ENCODE data around the gene ERAP2. TPM values are rescaled to one million over a fixed set of nuclear protein-coding genes. Genes with fewer than 3 reads are reported as not detected.

The ERAP2 gene
- total RNA-seq, 1 donor from 2014 or later = 0.08 TPM

- Mint-ChIP-seq H3K4me1 (ENCODE audit: unreplicated experiment) (peaks cover 9% of the 10 kb centered on the region), H3K27me3 (ENCODE audit: unreplicated experiment) (no peaks in the 10 kb centered on the region), H3K4me3 (ENCODE audit: unreplicated experiment) (no peak overlapping the region), H3K9me3 (ENCODE audit: unreplicated experiment) (no peaks in the 10 kb centered on the region), H3K36me3 (ENCODE audit: low read depth, unreplicated experiment) (no peaks in the 10 kb centered on the region), H3K27ac (ENCODE audit: unreplicated experiment) (no peak overlapping the region)
- TF ChIP-seq, protein P1, sequence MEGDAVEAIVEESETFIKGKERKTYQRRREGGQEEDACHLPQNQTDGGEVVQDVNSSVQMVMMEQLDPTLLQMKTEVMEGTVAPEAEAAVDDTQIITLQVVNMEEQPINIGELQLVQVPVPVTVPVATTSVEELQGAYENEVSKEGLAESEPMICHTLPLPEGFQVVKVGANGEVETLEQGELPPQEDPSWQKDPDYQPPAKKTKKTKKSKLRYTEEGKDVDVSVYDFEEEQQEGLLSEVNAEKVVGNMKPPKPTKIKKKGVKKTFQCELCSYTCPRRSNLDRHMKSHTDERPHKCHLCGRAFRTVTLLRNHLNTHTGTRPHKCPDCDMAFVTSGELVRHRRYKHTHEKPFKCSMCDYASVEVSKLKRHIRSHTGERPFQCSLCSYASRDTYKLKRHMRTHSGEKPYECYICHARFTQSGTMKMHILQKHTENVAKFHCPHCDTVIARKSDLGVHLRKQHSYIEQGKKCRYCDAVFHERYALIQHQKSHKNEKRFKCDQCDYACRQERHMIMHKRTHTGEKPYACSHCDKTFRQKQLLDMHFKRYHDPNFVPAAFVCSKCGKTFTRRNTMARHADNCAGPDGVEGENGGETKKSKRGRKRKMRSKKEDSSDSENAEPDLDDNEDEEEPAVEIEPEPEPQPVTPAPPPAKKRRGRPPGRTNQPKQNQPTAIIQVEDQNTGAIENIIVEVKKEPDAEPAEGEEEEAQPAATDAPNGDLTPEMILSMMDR (IDR thresholded peaks at IDR 0.05; ENCODE audit: unreplicated experiment) = no peak
- no peak for DNase-seq (ENCODE audit: low spot score)
These were observed 81.2 kb downstream of the ERAP2 start for GRCh38 chr5:96957254-96958049.

DNA sequence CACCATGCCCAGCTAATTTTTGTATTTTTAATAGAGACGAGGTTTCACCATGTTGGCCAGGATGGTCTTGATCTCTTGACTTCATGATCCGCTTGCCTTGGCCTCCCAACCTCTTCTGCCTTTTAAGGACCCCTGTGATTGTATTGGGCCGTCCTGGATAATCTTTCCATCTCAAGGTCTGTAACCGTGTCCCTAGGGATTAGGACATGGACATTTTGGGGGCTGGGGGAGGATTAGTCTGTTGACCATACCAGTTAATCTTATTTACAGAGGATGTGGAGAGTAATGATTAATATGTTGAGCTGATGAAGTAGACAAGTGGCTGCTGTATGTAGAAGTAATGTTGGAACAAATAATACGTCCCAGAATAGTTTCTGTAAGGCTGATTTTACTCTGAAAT lies 82.7 kb downstream of the ERAP2 start:
- TF ChIP-seq, protein P1 (IDR thresholded peaks at IDR 0.05; ENCODE audit: unreplicated experiment) = no peak
- DNase-seq (ENCODE audit: low spot score) = no peak
- Mint-ChIP-seq H3K4me3 (ENCODE audit: unreplicated experiment) (no peak overlapping the region), H3K9me3 (ENCODE audit: unreplicated experiment) (no peaks in the 10 kb centered on the region), H3K36me3 (ENCODE audit: low read depth, unreplicated experiment) (no peaks in the 10 kb centered on the region), H3K27ac (ENCODE audit: unreplicated experiment) (no peak overlapping the region), H3K27me3 (ENCODE audit: unreplicated experiment) (peaks cover 1% of the 10 kb centered on the region), H3K4me1 (ENCODE audit: unreplicated experiment) (peaks cover 9% of the 10 kb centered on the region)

- TF ChIP-seq, protein P1 (IDR thresholded peaks at IDR 0.05; ENCODE audit: unreplicated experiment) = no peak
- H3K27me3 Mint-ChIP-seq (ENCODE audit: unreplicated experiment) = peaks cover 1% of the 10 kb centered on the region
- no peak for DNase-seq (ENCODE audit: low spot score)
- H3K4me3 Mint-ChIP-seq (ENCODE audit: unreplicated experiment) = no peak overlapping the region
- H3K36me3 Mint-ChIP-seq (ENCODE audit: low read depth, unreplicated experiment) = no peaks in the 10 kb centered on the region
- no peaks in the 10 kb centered on the region for H3K9me3 Mint-ChIP-seq (ENCODE audit: unreplicated experiment)
- peaks cover 9% of the 10 kb centered on the region for H3K4me1 Mint-ChIP-seq (ENCODE audit: unreplicated experiment)
- no peak overlapping the region for H3K27ac Mint-ChIP-seq (ENCODE audit: unreplicated experiment)
These were observed 84.8 kb downstream of the ERAP2 start for GRCh38 chr5:96961053-96961452.

DNA sequence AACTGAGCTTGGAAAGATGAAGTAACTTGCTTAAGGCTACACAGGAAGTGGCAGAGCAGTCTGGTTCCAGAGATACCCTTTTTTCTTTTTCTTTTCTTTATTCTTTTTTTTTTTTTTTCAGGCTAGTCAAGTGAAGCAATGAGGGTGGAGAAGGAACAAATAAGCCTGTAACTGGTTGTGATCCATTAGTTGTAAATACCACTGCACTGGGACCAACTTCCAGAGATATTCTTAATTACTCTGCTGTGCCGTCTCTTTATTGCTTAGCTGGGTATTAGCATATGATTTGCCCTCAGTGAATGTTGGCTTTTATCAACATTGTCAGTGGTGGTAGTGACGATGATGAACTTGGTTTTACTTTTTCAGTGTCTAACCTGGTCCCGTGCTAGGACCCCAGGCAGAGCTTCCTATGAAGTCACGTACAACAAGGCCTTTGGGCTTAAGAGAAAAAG lies 86.3 kb downstream of the ERAP2 start:
- H3K27me3 Mint-ChIP-seq (ENCODE audit: unreplicated experiment) = peaks cover 1% of the 10 kb centered on the region
- no peaks in the 10 kb centered on the region for H3K36me3 Mint-ChIP-seq (ENCODE audit: low read depth, unreplicated experiment)
- DNase-seq (ENCODE audit: low spot score) = no peak
- H3K27ac Mint-ChIP-seq (ENCODE audit: unreplicated experiment) = no peak overlapping the region
- no peaks in the 10 kb centered on the region for H3K9me3 Mint-ChIP-seq (ENCODE audit: unreplicated experiment)
- peaks cover 5% of the 10 kb centered on the region for H3K4me1 Mint-ChIP-seq (ENCODE audit: unreplicated experiment)
- TF ChIP-seq, protein P1 (IDR thresholded peaks at IDR 0.05; ENCODE audit: unreplicated experiment) = no peak
- H3K4me3 Mint-ChIP-seq (ENCODE audit: unreplicated experiment) = no peak overlapping the region

GRCh38 chr5:96963267-96963666 lies 87.0 kb downstream of the ERAP2 start:
- Mint-ChIP-seq H3K9me3 (ENCODE audit: unreplicated experiment) (no peaks in the 10 kb centered on the region), H3K4me1 (ENCODE audit: unreplicated experiment) (peaks cover 5% of the 10 kb centered on the region), H3K36me3 (ENCODE audit: low read depth, unreplicated experiment) (no peaks in the 10 kb centered on the region), H3K27ac (ENCODE audit: unreplicated experiment) (no peak overlapping the region), H3K27me3 (ENCODE audit: unreplicated experiment) (peaks cover 1% of the 10 kb centered on the region), H3K4me3 (ENCODE audit: unreplicated experiment) (no peak overlapping the region)
- TF ChIP-seq, protein P1 (IDR thresholded peaks at IDR 0.05; ENCODE audit: unreplicated experiment) = no peak
- DNase-seq (ENCODE audit: low spot score) = no peak

All from endothelial cell (in vitro differentiated cells).